K562 (cell line): ENCODE data around the gene AIF1L. TPM values are rescaled to one million over a fixed set of nuclear protein-coding genes. Genes with fewer than 3 reads are reported as not detected.
A peak's percentile ranks its signal among the peaks of the same experiment; 100 is the strongest.
"Not testable (repeated sequence)": the region's sequence is repeated elsewhere in the genome, so short reads cannot be mapped to it uniquely, and the experiment has no call there.

ENCODE experiments used
- ATAC-seq: fragments of 200-7000 bp; cut with Tn5 transposase; 3 replicates; pipeline ENCODE4 v1.9.1; 2020; ENCODE audit warnings: moderate library complexity
- BruUV-seq: library from RNA; stranded (reverse); fragments of 400-500 nt; replicated peaks from 2 replicates; lab custom pipeline; 2021; lab: Mats Ljungman, UMichigan
- CTCF ChIA-PET: fragments of 300-600 bp; formaldehyde crosslinking; extraction: SDS; loops from one replicate; lab custom pipeline; 2021; ENCODE audit warnings: low intra/inter-chr PET ratio; lab: Yijun Ruan, JAX
- POLR2A ChIA-PET: fragments of 300-600, 350-650 bp; sonication (Branson Sonifier 250); formaldehyde crosslinking; extraction: SDS; loops from one replicate; lab custom pipeline; 2021; ENCODE audit warnings: antibody characterized with exemption, inconsistent platforms; lab: Yijun Ruan, JAX
- DNase-seq, 4 experiments: peaks; one replicate each; pipeline versions ENCODE4 v3.0.0 to v3.0.0-alpha.2; 2011 to 2018; ENCODE audit warnings: low spot score in 3 of 4, mixed read lengths in 3 of 4; ENCODE audit errors: extremely low read depth in 1 of 4
- FAIRE-seq: peaks from 2 replicates; lab custom pipeline; 2011; peaks lifted over from hg19 to GRCh38; lab: Jason Lieb, UNC
- H2AFZ ChIP-seq: 2 replicates; pipeline ENCODE4 v1.6.0; 2011; ENCODE audit warnings: low read depth, low read length, control low read depth, inconsistent platforms
- H3K27ac ChIP-seq: fragments of 200-600 bp; 3 replicates; pipeline ENCODE4 v1.8.0; 2011; ENCODE audit warnings: low read depth, mild to moderate bottlenecking, control low read depth, inconsistent platforms, low read length, moderate library complexity, mixed read lengths; ENCODE audit errors: extremely low read depth
- H3K27me3 ChIP-seq, 2 experiments: fragments of 300-600 bp in 1 of 2; 2 replicates in 1 of 2; 3 replicates in 1 of 2; pipeline versions ENCODE4 v1.6.0 to v1.8.0; 2011; ENCODE audit warnings: inconsistent platforms in 2 of 2, low read length in 2 of 2, mild to moderate bottlenecking in 1 of 2, mixed read lengths in 1 of 2, moderate library complexity in 1 of 2; ENCODE audit not compliant: control insufficient read depth in 2 of 2, insufficient read depth in 2 of 2
- H3K36me3 ChIP-seq: fragments of 300-600 bp; 3 replicates; pipeline ENCODE4 v1.8.0; 2011; ENCODE audit warnings: mild to moderate bottlenecking, low read length, inconsistent platforms; ENCODE audit not compliant: control insufficient read depth, insufficient read depth
- H3K4me1 ChIP-seq, 2 experiments: fragments of 200-600 bp in 1 of 2; replicated peaks in 1 of 2; 2 replicates in 1 of 2; 3 replicates in 1 of 2; pipeline versions ENCODE4 v1.5.1 to v1.8.0; 2011; ENCODE audit warnings: inconsistent platforms in 2 of 2, low read length in 2 of 2, mild to moderate bottlenecking in 1 of 2, mixed read lengths in 1 of 2, moderate library complexity in 1 of 2; ENCODE audit not compliant: control insufficient read depth in 2 of 2, insufficient read depth in 2 of 2
- H3K4me2 ChIP-seq: 2 replicates; pipeline ENCODE4 v1.6.1; 2011; ENCODE audit warnings: low read length, control low read depth, inconsistent platforms, mixed read lengths; ENCODE audit not compliant: insufficient read depth
- H3K4me3 ChIP-seq: fragments of 200-600 bp; sonication (generic), shearing (Covaris generic); 2 replicates; pipeline ENCODE4 v1.5.1; 2016; ENCODE audit warnings: control low read depth, inconsistent platforms
- H3K79me2 ChIP-seq: fragments of 200-600 bp; 3 replicates; pipeline ENCODE4 v1.8.0; 2011; ENCODE audit warnings: low read length, inconsistent platforms; ENCODE audit not compliant: control insufficient read depth, insufficient read depth
- H3K9ac ChIP-seq, 2 experiments: 2 replicates each; pipeline versions ENCODE4 v1.6.0 to v1.6.1; 2011; ENCODE audit warnings: low read depth in 2 of 2, low read length in 2 of 2, control low read depth in 1 of 2, inconsistent platforms in 1 of 2, mild to moderate bottlenecking in 1 of 2, mixed read lengths in 1 of 2; ENCODE audit not compliant: insufficient read depth in 1 of 2
- H3K9me1 ChIP-seq: one replicate; pipeline ENCODE4 v1.6.0; 2011; ENCODE audit warnings: inconsistent platforms, mild to moderate bottlenecking, low read length, moderate library complexity; ENCODE audit not compliant: control insufficient read depth, insufficient read depth
- H3K9me3 ChIP-seq: replicated peaks from 2 replicates; pipeline ENCODE4 v1.5.1; 2011; ENCODE audit warnings: low read depth, low read length, inconsistent platforms; ENCODE audit not compliant: control insufficient read depth, insufficient read depth
- H4K20me1 ChIP-seq: replicated peaks from 2 replicates; pipeline ENCODE4 v1.6.1; 2011; ENCODE audit warnings: low read length, inconsistent platforms, mixed read lengths; ENCODE audit not compliant: control insufficient read depth, insufficient read depth
- ATF3 ChIP-seq, 2 experiments: fragments of 450-650 bp in 1 of 2; sonication (generic) in 1 of 2; formaldehyde crosslinking in 1 of 2; IDR thresholded peaks in 1 of 2; conservative IDR thresholded peaks in 1 of 2; 2 replicates each; pipeline versions ENCODE4 v1.6.1 to v1.8.1; 2016 to 2023; ENCODE audit warnings: mild to moderate bottlenecking in 2 of 2, moderate library complexity in 2 of 2, inconsistent platforms in 1 of 2, missing genetic modification reagents in 1 of 2
- BRD4 ChIP-seq: fragments of 200-600 bp; sonication (generic); IDR thresholded peaks from 2 replicates; pipeline ENCODE4 v1.6.1; 2017; ENCODE audit warnings: inconsistent platforms
- STAT6 ChIP-seq: sonication (generic); formaldehyde crosslinking; IDR thresholded peaks from 2 replicates; pipeline ENCODE4 v1.8.1; 2023; ENCODE audit warnings: mild to moderate bottlenecking, missing genetic modification reagents
- TRIM28 ChIP-seq: fragments of 450-650 bp; IDR thresholded peaks from 2 replicates; pipeline ENCODE4 v1.6.1; 2017
- ZBTB49 ChIP-seq: sonication (generic); formaldehyde crosslinking; IDR thresholded peaks from 2 replicates; pipeline ENCODE4 v1.8.0; 2022; ENCODE audit warnings: missing genetic modification reagents, mild to moderate bottlenecking, borderline replicate concordance
- WGBS: fragments of 100-300 bp; shearing (Covaris generic); methylation state at CpG from one replicate; pipeline ENCODE4 v1.1.6; 2016; ENCODE audit warnings: low coverage, mixed read lengths; ENCODE audit not compliant: insufficient coverage; ENCODE audit errors: missing lambda C conversion rate; 5-methylcytosine and 5-hydroxymethylcytosine counted together
- in situ Hi-C: fragments of 300-500 bp; cut with MboI; formaldehyde crosslinking; loops from 4 replicates; pipeline ENCODE4 v1.15.0; 2018; ENCODE audit warnings: inconsistent platforms, mixed read lengths
- intact Hi-C: fragments of 100-400 bp; cut with micrococcal nuclease; formaldehyde crosslinking; loops from 2 replicates; pipeline ENCODE4 v1.14.2; 2022
- polyA plus RNA-seq, 8 experiments: library from polyadenylated mRNA; depleted of rRNA in 4 of 8; stranded (reverse) in 5 of 8; unstranded in 3 of 8; fragments of >200 nt; fragmentation: Nextera tagmentation in 2 of 8; fragmentation: Illumina TruSeq in 1 of 8; extraction: Ambion mirVana in 2 of 8; extraction: Trizol in 1 of 8; gene quantifications; 2 replicates each; pipeline versions ENCODE4 v1.2.1 to v1.2.3, GENCODE V29; 2011 to 2014; ENCODE audit warnings: inconsistent platforms in 1 of 8, missing spikeins in 1 of 8
- total RNA-seq, 7 experiments: library from RNA; depleted of rRNA in 6 of 7; stranded (reverse); fragments of >200 nt in 6 of 7; fragmentation: Illumina TruSeq in 2 of 7; extraction: Trizol in 2 of 7; gene quantifications; 2 replicates each; pipeline versions ENCODE4 v1.2.1 to v1.2.3, GENCODE V29; 2011 to 2021; ENCODE audit warnings: low replicate concordance in 1 of 7

The AIF1L gene
- total and polyA plus RNA-seq, 9 of the 15 experiments (the other 6 are each of a cell fraction or from before 2014, with no cell fraction given): 0.34 to 9.1 (median 1.3) TPM

GRCh38 chr9:131099102-131099606 lies 2.8 kb downstream of the AIF1L start:
- DNase-seq (peak; percentile 66 to 84 (median 81)), ATAC-seq (peak; percentile 4)
- no TSS peak for BruUV-seq
- Histone ChIP-seq H3K9me1 (peaks cover 12% of the 10 kb centered on the region), H2AFZ (no peak overlapping the region), H3K9me3 (no peaks in the 10 kb centered on the region), H3K4me2 (no peak overlapping the region), H3K4me1 (peaks cover 35 to 67% of the 10 kb centered on the region in 2 experiments), H4K20me1 (peaks cover 60% of the 10 kb centered on the region), H3K27ac (no peak overlapping the region), H3K27me3 (peaks cover 54 to 84% of the 10 kb centered on the region in 2 experiments), H3K9ac (peak overlapping the region in 1 of 2 experiments; percentile 69; a peak in 2 of 4 replicates), H3K79me2 (no peaks in the 10 kb centered on the region), H3K36me3 (no peaks in the 10 kb centered on the region)
- in situ Hi-C loops: no loop called here
- ChIA-PET CTCF (no interaction called here), POLR2A (interaction anchor here (0.6 to 99.3 kb wide), 15 partner anchors 3 to 351 kb away, joined by 3 to 3336 read pairs (median 3); partner anchors contain the start of genes AIF1L and NUP214)
- 8% methylated on average over 8 of the region's 8 CpGs for WGBS
- TF ChIP-seq TRIM28 (no peak), ATF3 (IDR thresholded peaks at IDR 0.05) (no peak), ATF3 (CRISPR knock-in tag; conservative IDR thresholded peaks at IDR 0.05) (0 out of 2 replicates have a peak, but pooled peaks have one; percentile 19), ZBTB49 (CRISPR knock-in tag) (no peak), STAT6 (CRISPR knock-in tag) (peak; percentile 60; the same call in 1 of the 2 replicates), BRD4 (no peak)
- TF ChIP-seq, all 486 proteins: peak for 2
- FAIRE-seq: peak; percentile 44
- no peak overlapping the region for H3K4me3 ChIP-seq
- intact Hi-C loops: no loop called here

- in situ Hi-C loops, H2AFZ ChIP-seq, H3K79me2 ChIP-seq, H3K36me3 ChIP-seq, H3K27ac ChIP-seq, H3K4me2 ChIP-seq, DNase-seq, FAIRE-seq, H3K9me3 ChIP-seq, BruUV-seq, H3K9ac ChIP-seq, H3K4me3 ChIP-seq, intact Hi-C loops, ATAC-seq, CTCF ChIA-PET: not testable (repeated sequence)
- Histone ChIP-seq H4K20me1 (peaks cover 55% of the 10 kb centered on the region), H3K27me3 (peaks cover 51 to 84% of the 10 kb centered on the region in 2 experiments), H3K9me1 (peaks cover 12% of the 10 kb centered on the region), H3K4me1 (peaks cover 35 to 62% of the 10 kb centered on the region in 2 experiments)
- POLR2A ChIA-PET: interaction anchor here (0.6 to 99.3 kb wide), 7 partner anchors 3 to 352 kb away, joined by 3 to 3336 read pairs (median 5); partner anchors contain the start of genes AIF1L and NUP214
- WGBS: 23% methylated on average over 8 of the region's 8 CpGs
These were observed 3.5 kb downstream of the AIF1L start for GRCh38 chr9:131099845-131100244.
